HCT116 (cell line): ENCODE measurements around the gene HOXA7.

Experiments used
- ATF3 ChIP-seq: IDR thresholded peaks from 2 replicates; pipeline ENCODE4 v1.6.1; 2012
- ELF1 ChIP-seq: IDR thresholded peaks from 2 replicates; pipeline ENCODE4 v1.6.1; 2012; ENCODE audit warnings: low read depth, borderline replicate concordance
- EZH2 ChIP-seq: fragments of 200-600 bp; sonication (generic); IDR thresholded peaks from 2 replicates; pipeline ENCODE4 v1.6.1; 2017; ENCODE audit warnings: antibody characterized with exemption, mixed run types
- FOSL1 ChIP-seq: IDR thresholded peaks from 2 replicates; pipeline ENCODE4 v1.6.1; 2012; ENCODE audit warnings: low read depth
- POLR2A ChIP-seq: IDR thresholded peaks from 2 replicates; pipeline ENCODE4 v1.7.0; 2011; ENCODE audit warnings: borderline replicate concordance; ENCODE audit not compliant: insufficient read depth, insufficient read length; ENCODE audit errors: extremely low read depth
- SP1 ChIP-seq: IDR thresholded peaks from 2 replicates; pipeline ENCODE4 v1.6.1; 2012; ENCODE audit warnings: low read depth
- ZFX ChIP-seq: fragments of 450-650 bp; IDR thresholded peaks from 2 replicates; pipeline ENCODE4 v1.6.1; 2017
- ZNF274 ChIP-seq: fragments of 200-500 bp; sonication (Bioruptor generic); IDR thresholded peaks from 2 replicates; pipeline ENCODE4 v1.6.1; 2014; ENCODE audit warnings: mild to moderate bottlenecking, low read depth, low read length, inconsistent platforms
- TF ChIP-seq, protein P1 (sequence below): IDR thresholded peaks from 2 replicates; pipeline ENCODE4 v1.6.1; 2012
- TF ChIP-seq, protein P2 (sequence below), 3 experiments: fragments of 200-600 bp in 1 of 3; sonication (generic) in 1 of 3; IDR thresholded peaks in 2 of 3; conservative IDR thresholded peaks in 1 of 3; 2 replicates each; pipeline ENCODE4 v1.5.1; 2012 to 2017; ENCODE audit warnings: low read depth in 2 of 3, low read length in 2 of 3, antibody characterized with exemption in 1 of 3, borderline replicate concordance in 1 of 3, control low read depth in 1 of 3, mild to moderate bottlenecking in 1 of 3, mixed read lengths in 1 of 3, mixed run types in 1 of 3, moderate library complexity in 1 of 3; ENCODE audit not compliant: insufficient read depth in 1 of 3

DNA sequence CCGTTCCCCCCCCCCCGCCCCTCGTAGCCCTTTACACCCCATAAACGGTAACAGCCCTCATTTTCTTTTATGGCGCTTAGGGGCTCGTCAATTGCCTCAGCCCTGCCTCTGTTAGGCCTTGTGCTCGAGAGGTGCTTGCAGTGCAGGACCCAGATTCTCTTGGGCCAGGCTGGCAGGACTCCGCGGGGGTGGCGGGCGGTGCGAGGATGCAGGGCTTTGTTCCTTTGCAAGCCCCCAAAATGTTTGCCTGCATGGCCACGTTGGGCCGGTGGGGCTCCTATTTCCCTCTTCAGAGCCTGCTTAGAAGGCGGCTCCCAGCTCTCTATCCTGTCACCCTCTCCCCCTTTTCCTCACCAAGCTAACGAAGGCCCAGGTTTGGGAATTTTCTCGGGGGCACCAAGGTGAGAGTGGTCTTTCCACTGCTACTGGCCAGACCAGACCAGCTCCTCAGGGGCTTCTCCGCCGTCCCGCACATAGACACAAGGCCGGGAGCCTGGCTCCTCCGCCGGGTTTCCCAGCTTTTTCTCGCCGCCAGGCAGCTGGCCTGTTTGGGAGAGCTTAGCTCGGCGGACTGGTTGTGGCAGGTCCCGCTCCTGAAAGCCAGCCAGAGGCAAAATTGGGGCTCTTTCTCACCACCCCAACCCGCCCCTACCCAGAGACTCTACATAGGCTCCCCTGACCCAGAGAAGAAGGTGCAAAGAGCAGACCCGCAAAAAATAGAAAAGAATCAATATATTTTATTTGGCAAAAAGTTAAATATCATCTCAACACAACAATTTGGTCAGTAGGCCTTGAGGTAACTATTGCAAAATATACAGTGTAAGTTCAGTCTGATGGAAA, 5.5 kb upstream of the HOXA7 start:
- TF ChIP-seq POLR2A: no peak
- no peak for TF ChIP-seq EZH2
- TF ChIP-seq, protein P1, sequence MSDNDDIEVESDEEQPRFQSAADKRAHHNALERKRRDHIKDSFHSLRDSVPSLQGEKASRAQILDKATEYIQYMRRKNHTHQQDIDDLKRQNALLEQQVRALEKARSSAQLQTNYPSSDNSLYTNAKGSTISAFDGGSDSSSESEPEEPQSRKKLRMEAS: no peak
- TF ChIP-seq ATF3: no peak
- TF ChIP-seq, protein P2, sequence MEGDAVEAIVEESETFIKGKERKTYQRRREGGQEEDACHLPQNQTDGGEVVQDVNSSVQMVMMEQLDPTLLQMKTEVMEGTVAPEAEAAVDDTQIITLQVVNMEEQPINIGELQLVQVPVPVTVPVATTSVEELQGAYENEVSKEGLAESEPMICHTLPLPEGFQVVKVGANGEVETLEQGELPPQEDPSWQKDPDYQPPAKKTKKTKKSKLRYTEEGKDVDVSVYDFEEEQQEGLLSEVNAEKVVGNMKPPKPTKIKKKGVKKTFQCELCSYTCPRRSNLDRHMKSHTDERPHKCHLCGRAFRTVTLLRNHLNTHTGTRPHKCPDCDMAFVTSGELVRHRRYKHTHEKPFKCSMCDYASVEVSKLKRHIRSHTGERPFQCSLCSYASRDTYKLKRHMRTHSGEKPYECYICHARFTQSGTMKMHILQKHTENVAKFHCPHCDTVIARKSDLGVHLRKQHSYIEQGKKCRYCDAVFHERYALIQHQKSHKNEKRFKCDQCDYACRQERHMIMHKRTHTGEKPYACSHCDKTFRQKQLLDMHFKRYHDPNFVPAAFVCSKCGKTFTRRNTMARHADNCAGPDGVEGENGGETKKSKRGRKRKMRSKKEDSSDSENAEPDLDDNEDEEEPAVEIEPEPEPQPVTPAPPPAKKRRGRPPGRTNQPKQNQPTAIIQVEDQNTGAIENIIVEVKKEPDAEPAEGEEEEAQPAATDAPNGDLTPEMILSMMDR (IDR thresholded peaks at IDR 0.05 in 2 of 3, conservative IDR thresholded peaks at IDR 0.05 in 1 of 3; ENCODE audit: borderline replicate concordance in 1 of 3, insufficient read depth in 1 of 3, low read depth in 2 of 3, low read length in 2 of 3): no peak
- no peak for TF ChIP-seq SP1
- TF ChIP-seq ZFX: no peak; the same call in 1 of the 2 replicates
- TF ChIP-seq ELF1: no peak
- TF ChIP-seq ZNF274: no peak
- no peak for TF ChIP-seq FOSL1
